CD4-positive, alpha-beta T cell treated with Interleukin-15 for 4 hours (primary cell): ENCODE data around the gene DNAJA2.
"Not testable (repeated sequence)": the region's sequence is repeated elsewhere in the genome, so short reads cannot be mapped to it uniquely, and the experiment has no call there.

ENCODE experiments used
- DNase-seq: peaks from one replicate; pipeline ENCODE4 v3.0.0-alpha.2; 2020; ENCODE audit warnings: low spot score

Gene DNAJA2

GRCh38 chr16:46975165-46975564, 1.7 kb upstream of the DNAJA2 start:
- no peak for DNase-seq

GRCh38 chr16:46974352-46974751, 878 bp upstream of the DNAJA2 start:
- peak; percentile 36 for DNase-seq

- DNase-seq: no peak
Observed at GRCh38 chr16:46973996-46974324, 486 bp upstream of the DNAJA2 start.

- peak; percentile 33 for DNase-seq
Observed at GRCh38 chr16:46972429-46973206, 856 bp downstream of the DNAJA2 start.

GRCh38 chr16:46971271-46971670, 2.2 kb downstream of the DNAJA2 start:
- DNase-seq: no peak

GRCh38 chr16:46970089-46970488, 3.4 kb downstream of the DNAJA2 start:
- no peak for DNase-seq

GRCh38 chr16:46968063-46968435, 5.4 kb downstream of the DNAJA2 start:
- no peak for DNase-seq

- no peak for DNase-seq
Observed at GRCh38 chr16:46962629-46963028, 10.8 kb downstream of the DNAJA2 start.

- peak; percentile 67 for DNase-seq
Observed at GRCh38 chr16:46961373-46962353, 11.8 kb downstream of the DNAJA2 start.

GRCh38 chr16:46954562-46954961, 18.9 kb downstream of the DNAJA2 start:
- no peak for DNase-seq

- no peak for DNase-seq
Observed at GRCh38 chr16:46950009-46950408, 23.5 kb downstream of the DNAJA2 start.

GRCh38 chr16:46949241-46949892, 24.1 kb downstream of the DNAJA2 start:
- DNase-seq: peak; percentile 55

- DNase-seq: no peak
Observed at GRCh38 chr16:46948548-46949166, 24.8 kb downstream of the DNAJA2 start.

GRCh38 chr16:46947900-46948547, 25.4 kb downstream of the DNAJA2 start:
- peak; percentile 55 for DNase-seq

GRCh38 chr16:46944713-46945112, 28.8 kb downstream of the DNAJA2 start:
- DNase-seq: not testable (repeated sequence)

GRCh38 chr16:46937536-46937935, 35.9 kb downstream of the DNAJA2 start:
- no peak for DNase-seq

GRCh38 chr16:46932802-46933201, 40.7 kb downstream of the DNAJA2 start:
- DNase-seq: no peak

- DNase-seq: no peak
Observed at GRCh38 chr16:46930861-46931260, 42.6 kb downstream of the DNAJA2 start.

GRCh38 chr16:46929378-46930332, 43.8 kb downstream of the DNAJA2 start:
- DNase-seq: peak; percentile 59

- no peak for DNase-seq
Observed at GRCh38 chr16:46928811-46929210, 44.7 kb downstream of the DNAJA2 start.
